Fibroblast of peridontal ligament (primary cell): Measurements from ENCODE around the gene SRPK3.
A peak's percentile ranks its signal among the peaks of the same experiment; 100 is the strongest.

Source experiments
- DNase-seq: peaks from one replicate; pipeline ENCODE4 v3.0.0-alpha.2; 2010; ENCODE audit errors: extremely low read depth

The SRPK3 gene

GRCh38 chrX:153784325-153784967 is 3.6 kb downstream of the SRPK3 start:
- no peak for DNase-seq

GRCh38 chrX:153786669-153787068 is 5.8 kb downstream of the SRPK3 start:
- DNase-seq: no peak

- no peak for DNase-seq
Measured at GRCh38 chrX:153789654-153790053, 8.8 kb downstream of the SRPK3 start.

GRCh38 chrX:153791104-153791852 is 10.4 kb downstream of the SRPK3 start:
- DNase-seq: no peak

- DNase-seq: no peak
Measured at GRCh38 chrX:153792368-153792767, 11.5 kb downstream of the SRPK3 start.

GRCh38 chrX:153793291-153793690 is 12.4 kb downstream of the SRPK3 start:
- DNase-seq: peak; percentile 4

- peak; percentile 90 for DNase-seq
Measured at GRCh38 chrX:153794018-153794896, 13.4 kb downstream of the SRPK3 start, which contains the start of the genes IDH3G and SSR4. Gene IDH3G (minus strand): TSS chrX:153794375. CDS start chrX:153794326, 49 bp downstream. Gene SSR4 (plus strand): TSS chrX:153794668. CDS start chrX:153794688, 20 bp downstream.

- DNase-seq: peak; percentile 4
Measured at GRCh38 chrX:153794897-153795816, 14.3 kb downstream of the SRPK3 start.

- DNase-seq: no peak
Measured at GRCh38 chrX:153797415-153798015, 16.7 kb downstream of the SRPK3 start.

GRCh38 chrX:153799326-153799725 is 18.5 kb downstream of the SRPK3 start:
- no peak for DNase-seq

GRCh38 chrX:153800177-153800722 is 19.4 kb downstream of the SRPK3 start:
- no peak for DNase-seq

GRCh38 chrX:153800746-153801145 is 19.9 kb downstream of the SRPK3 start:
- DNase-seq: no peak

GRCh38 chrX:153801669-153802068 is 20.8 kb downstream of the SRPK3 start:
- no peak for DNase-seq

GRCh38 chrX:153802513-153803045 is 21.7 kb downstream of the SRPK3 start:
- no peak for DNase-seq

GRCh38 chrX:153803211-153804099 is 22.6 kb downstream of the SRPK3 start:
- no peak for DNase-seq

GRCh38 chrX:153804100-153804595 is 23.3 kb downstream of the SRPK3 start:
- no peak for DNase-seq

- DNase-seq: no peak
Measured at GRCh38 chrX:153804621-153805020, 23.8 kb downstream of the SRPK3 start.

- no peak for DNase-seq
Measured at GRCh38 chrX:153805436-153805835, 24.6 kb downstream of the SRPK3 start.
